Hippocampal formation (tissue), 2 donors: ENCODE measurements around the gene RIPOR1.

Experiments used
- DNase-seq, 2 donors: peaks; one replicate each; lab custom pipeline; 2025; lab: John Stamatoyannopoulos, UW

RIPOR1 gene

GRCh38 chr16:67539691-67540635, 11.3 kb downstream of the RIPOR1 start:
- DNase-seq, result no peak

- DNase-seq, result no peak
Measured at GRCh38 chr16:67540756-67541155, 12.1 kb downstream of the RIPOR1 start.

GRCh38 chr16:67541391-67542263, 13.0 kb downstream of the RIPOR1 start:
- no peak for DNase-seq

GRCh38 chr16:67542464-67542863, 13.8 kb downstream of the RIPOR1 start:
- no peak for DNase-seq

GRCh38 chr16:67543036-67543435, 14.4 kb downstream of the RIPOR1 start:
- DNase-seq, result no peak

- DNase-seq, result no peak
Measured at GRCh38 chr16:67543582-67543981, 15.0 kb downstream of the RIPOR1 start.

- no peak for DNase-seq
Measured at GRCh38 chr16:67544329-67544841, 15.8 kb downstream of the RIPOR1 start.

- DNase-seq, result no peak
Measured at GRCh38 chr16:67544844-67545664, 16.4 kb downstream of the RIPOR1 start.

- no peak for DNase-seq
Measured at GRCh38 chr16:67545665-67546024, 17.0 kb downstream of the RIPOR1 start.

GRCh38 chr16:67546091-67546501, 17.5 kb downstream of the RIPOR1 start:
- DNase-seq, result no peak

GRCh38 chr16:67546761-67547422, 18.3 kb downstream of the RIPOR1 start:
- DNase-seq, result peak; percentile 15 to 45

- DNase-seq, result no peak
Measured at GRCh38 chr16:67547423-67548264, 19.0 kb downstream of the RIPOR1 start.

- no peak for DNase-seq
Measured at GRCh38 chr16:67548265-67549126, 19.9 kb downstream of the RIPOR1 start.

- DNase-seq, result no peak
Measured at GRCh38 chr16:67549240-67549639, 20.6 kb downstream of the RIPOR1 start.

- no peak for DNase-seq
Measured at GRCh38 chr16:67549936-67550335, 21.3 kb downstream of the RIPOR1 start.

- no peak for DNase-seq
Measured at GRCh38 chr16:67551091-67551490, 22.5 kb downstream of the RIPOR1 start.

GRCh38 chr16:67551972-67552371, 23.3 kb downstream of the RIPOR1 start:
- no peak for DNase-seq

GRCh38 chr16:67552476-67552875, 23.8 kb downstream of the RIPOR1 start:
- DNase-seq, result no peak

- no peak for DNase-seq
Measured at GRCh38 chr16:67555795-67556212, 27.2 kb downstream of the RIPOR1 start.
